GM18520 (cell line): Measurements from ENCODE around the gene IL17B.
"Not testable (repeated sequence)": the region's sequence is repeated elsewhere in the genome, so short reads cannot be mapped to it uniquely, and the experiment has no call there.

Experiments
- ATAC-seq: cut with Tn5 transposase; IDR thresholded peaks from one replicate; pipeline ENCODE4 v1.9.1; 2021; ENCODE audit not compliant: unreplicated experiment

Gene IL17B

GRCh38 chr5:149403923-149404745 lies 25.0 kb upstream of the IL17B start:
- ATAC-seq = no peak

- ATAC-seq = no peak
Measured at GRCh38 chr5:149402291-149402690, 23.2 kb upstream of the IL17B start.

- no peak for ATAC-seq
Measured at GRCh38 chr5:149401051-149401450, 22.0 kb upstream of the IL17B start.

DNA sequence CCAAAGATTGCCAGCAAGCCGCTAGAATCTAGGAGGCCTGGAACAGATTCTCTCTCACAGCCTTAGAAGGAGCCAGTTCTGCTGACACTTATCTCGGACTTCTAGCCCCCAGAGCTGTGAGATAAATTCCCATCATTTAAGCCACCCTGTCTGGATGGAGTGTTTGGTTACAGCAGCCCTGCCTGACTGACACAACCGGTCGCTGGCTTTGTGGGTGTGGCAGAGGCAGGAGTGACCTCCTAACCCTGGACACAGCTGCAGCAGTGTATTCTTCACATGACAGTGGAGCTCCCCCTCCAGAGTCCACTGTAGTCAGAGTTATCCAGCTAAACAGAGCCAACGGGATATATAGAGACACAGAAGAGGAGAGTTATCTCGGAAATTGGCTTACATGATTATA lies 21.2 kb upstream of the IL17B start:
- ATAC-seq = no peak

DNA sequence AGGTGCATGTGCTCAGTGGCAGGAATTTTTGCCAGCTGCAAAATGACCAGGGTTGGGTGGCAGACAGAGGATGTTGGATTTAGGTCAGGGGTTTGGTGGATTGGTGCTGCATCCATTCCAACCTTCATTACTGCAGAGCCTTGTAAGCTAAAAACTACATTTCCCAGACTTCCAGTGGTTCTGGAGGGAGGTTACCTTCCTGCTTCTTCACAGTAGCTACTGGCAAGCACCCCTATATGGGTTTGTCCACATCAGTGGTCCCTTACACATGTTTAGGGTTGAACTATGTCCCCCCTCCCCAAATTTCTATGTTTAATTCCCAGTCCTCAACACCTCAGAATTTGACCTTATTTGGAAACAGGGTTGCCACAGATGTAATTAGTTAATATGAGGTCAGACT lies 20.7 kb upstream of the IL17B start:
- no peak for ATAC-seq

GRCh38 chr5:149398747-149399266 lies 19.7 kb upstream of the IL17B start:
- not testable (repeated sequence) for ATAC-seq

GRCh38 chr5:149397530-149397929 lies 18.4 kb upstream of the IL17B start:
- no peak for ATAC-seq

DNA sequence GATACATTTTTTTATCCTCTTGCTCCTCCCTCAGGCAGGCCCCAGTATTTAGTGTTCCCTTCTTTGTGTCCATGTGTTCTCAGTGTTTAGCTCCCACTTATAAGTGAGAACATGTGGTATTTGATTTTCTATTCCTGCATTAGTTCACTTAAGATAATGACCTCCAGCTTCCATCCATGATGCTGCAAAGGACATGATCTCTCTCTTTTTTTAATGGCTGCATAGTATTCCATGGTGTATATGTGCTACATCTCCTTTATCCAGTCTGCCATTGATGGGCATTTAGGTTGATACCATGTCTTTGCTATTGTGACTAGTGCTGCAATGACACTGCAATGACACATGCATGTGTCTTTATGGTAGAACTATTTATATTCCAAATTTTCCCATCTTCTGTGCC lies 15.9 kb upstream of the IL17B start:
- ATAC-seq = not testable (repeated sequence)

- ATAC-seq = no peak
Measured at GRCh38 chr5:149392718-149393117, 13.6 kb upstream of the IL17B start.

GRCh38 chr5:149391524-149391923 lies 12.4 kb upstream of the IL17B start:
- ATAC-seq = no peak

GRCh38 chr5:149391076-149391475 lies 12.0 kb upstream of the IL17B start:
- ATAC-seq = not testable (repeated sequence)

- ATAC-seq = no peak
Measured at GRCh38 chr5:149389552-149390495, 10.7 kb upstream of the IL17B start.

DNA sequence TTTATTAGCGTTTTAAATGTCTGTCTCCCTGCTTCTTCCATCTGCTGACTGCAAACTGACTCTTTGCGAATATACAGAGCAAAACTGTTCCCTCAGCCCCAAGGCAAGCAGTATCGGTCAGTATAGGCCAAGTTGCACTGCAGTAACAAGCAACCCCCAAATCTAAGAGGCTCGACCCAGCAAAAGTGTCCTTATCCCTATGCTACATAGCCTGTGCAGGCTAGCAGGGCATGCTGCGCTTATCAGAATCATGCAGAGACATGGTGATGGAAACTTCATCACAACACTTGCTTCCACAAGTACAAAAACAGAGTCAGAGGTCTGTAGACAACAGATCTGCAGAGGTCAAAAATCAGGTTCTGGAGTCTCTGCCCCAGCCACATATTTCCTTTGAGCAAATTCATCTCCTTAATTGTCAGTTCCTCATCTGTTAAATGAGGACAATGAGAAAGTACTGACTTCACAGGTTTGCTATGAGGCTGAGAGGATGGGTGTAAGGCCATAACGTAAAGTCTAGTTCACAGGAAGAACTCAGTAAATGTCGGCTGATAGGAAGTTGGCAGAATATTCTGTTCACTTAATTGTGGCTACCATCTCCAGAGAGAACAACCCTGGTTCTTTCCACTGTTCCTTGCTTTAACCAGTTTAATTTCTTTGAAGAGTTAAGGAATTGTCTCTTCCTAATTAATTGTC lies 9.6 kb upstream of the IL17B start:
- ATAC-seq = no peak

- ATAC-seq = no peak
Measured at GRCh38 chr5:149387982-149388381, 8.9 kb upstream of the IL17B start.

GRCh38 chr5:149387081-149387631 lies 8.1 kb upstream of the IL17B start:
- ATAC-seq = no peak

DNA sequence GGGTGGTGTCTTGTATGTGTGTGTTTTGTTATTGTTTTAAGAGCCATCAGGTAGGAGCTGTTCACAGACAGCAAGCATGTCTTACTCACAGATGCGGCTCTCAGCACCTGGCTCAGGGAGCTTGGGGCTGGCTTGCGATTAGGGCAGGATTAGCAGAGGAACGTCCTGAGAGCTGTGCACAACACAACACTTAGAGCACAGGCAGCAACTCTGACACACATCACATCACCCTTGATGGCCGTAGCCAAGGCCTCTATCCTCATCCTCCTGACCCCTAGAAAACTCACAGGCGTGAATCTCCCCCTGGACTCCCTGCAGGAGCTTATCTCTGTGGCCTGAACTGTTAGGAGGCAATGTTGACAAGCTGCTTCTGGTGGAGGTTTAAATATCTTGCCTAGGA lies 7.1 kb upstream of the IL17B start:
- ATAC-seq = no peak

- ATAC-seq = no peak
Measured at GRCh38 chr5:149383399-149383798, 4.3 kb upstream of the IL17B start.

DNA sequence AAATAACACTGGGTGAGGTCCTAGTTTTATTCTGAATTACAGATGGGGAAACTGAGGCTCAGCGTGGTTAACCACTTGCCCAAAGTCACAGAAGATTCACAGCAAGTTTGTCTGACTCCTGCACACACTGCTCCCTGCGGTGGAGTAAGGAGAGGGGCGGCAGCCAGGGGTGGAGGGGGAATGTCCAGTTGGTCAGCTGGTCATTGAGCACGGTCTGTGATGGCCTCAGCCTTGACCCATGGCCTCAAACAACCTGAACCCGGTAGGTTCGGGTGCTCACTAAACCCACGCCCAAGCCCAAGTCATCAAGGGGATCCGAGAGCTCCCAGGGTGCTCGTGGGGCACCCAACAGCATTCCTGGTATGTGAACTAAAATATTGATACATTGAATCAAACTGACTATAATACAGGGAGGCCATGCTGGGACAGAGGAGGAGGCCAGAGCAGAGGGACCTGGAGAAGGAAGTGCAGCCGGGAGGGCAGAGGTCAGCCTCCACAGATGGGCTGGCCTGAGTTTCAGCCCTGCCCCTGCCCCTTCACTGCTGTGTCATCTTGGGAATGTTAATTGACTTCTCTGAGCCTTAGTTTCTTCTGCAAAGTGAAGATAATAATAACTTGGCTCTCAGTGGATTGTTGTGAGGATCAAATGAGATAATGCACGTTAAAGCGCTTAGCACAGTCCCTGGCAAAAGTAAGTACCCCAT lies 3.6 kb upstream of the IL17B start:
- no peak for ATAC-seq

GRCh38 chr5:149381986-149382338 lies 2.9 kb upstream of the IL17B start:
- ATAC-seq = peak; percentile 56

DNA sequence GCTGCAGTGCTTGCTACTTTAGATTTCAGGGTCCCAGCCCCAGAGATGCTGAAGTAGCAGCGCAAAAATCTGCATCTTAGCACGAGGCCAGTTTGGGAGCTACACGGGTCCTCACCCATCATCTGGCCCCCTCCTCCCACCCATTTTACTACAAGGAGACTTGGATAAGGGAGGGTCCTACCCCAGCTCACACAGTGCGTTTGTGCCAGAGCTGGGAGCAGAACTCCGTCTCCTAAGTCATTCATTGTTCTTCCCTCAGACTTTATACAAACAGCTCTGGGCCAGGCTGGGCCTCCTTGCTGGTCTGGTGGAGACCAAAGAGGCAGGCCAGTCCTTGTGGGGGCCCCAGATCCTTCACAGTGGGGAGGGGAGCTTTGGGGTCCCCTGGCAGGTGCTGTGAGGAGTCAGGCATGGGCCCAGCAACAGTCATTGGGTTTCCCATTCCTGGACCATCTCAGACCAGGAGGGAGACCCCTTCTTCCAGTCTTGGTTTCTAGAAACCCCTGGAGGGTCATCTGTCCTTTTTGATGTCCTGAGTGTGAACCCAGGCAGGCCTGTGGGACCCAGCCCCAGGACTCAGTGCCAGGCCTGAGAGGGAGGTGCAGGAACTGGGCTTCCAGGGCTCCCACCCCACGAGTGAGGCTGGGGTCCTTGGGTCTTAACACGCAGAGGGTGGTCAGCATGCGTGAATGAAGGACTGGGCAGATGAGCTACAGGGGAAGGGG lies 2.3 kb upstream of the IL17B start:
- ATAC-seq = no peak
